Calu3 (cell line): ENCODE measurements around the gene ATP5ME. TPM values are rescaled to one million over a fixed set of nuclear protein-coding genes. Genes with fewer than 3 reads are reported as not detected.
A peak's percentile ranks its signal among the peaks of the same experiment; 100 is the strongest.

Experiments
- BruUV-seq: library from RNA; stranded (reverse); fragments of 400-500 nt; replicated peaks from 2 replicates; lab custom pipeline; 2021; lab: Mats Ljungman, UMichigan
- CTCF ChIA-PET: fragments of 300-600 bp; sonication (Branson Sonifier 250); formaldehyde crosslinking; loops from one replicate; lab custom pipeline; 2022; ENCODE audit warnings: antibody characterized with exemption; lab: Charles Lee
- DNase-seq: peaks from one replicate; pipeline ENCODE4 v3.0.0; 2022
- H3K27ac Mint-ChIP-seq: one replicate; pipeline ENCODE4 v1.8.0; 2022; ENCODE audit warnings: mixed read lengths; ENCODE audit not compliant: unreplicated experiment
- H3K27me3 Mint-ChIP-seq: one replicate; pipeline ENCODE4 v1.8.0; 2022; ENCODE audit warnings: mixed read lengths; ENCODE audit not compliant: unreplicated experiment
- H3K36me3 Mint-ChIP-seq: one replicate; pipeline ENCODE4 v1.8.0; 2022; ENCODE audit warnings: mild to moderate bottlenecking, moderate library complexity, mixed read lengths; ENCODE audit not compliant: insufficient read depth, unreplicated experiment
- H3K4me1 Mint-ChIP-seq: one replicate; pipeline ENCODE4 v1.8.0; 2022; ENCODE audit warnings: mild to moderate bottlenecking, low read depth, mixed read lengths; ENCODE audit not compliant: unreplicated experiment
- H3K4me3 Mint-ChIP-seq: one replicate; pipeline ENCODE4 v1.8.0; 2022; ENCODE audit warnings: mild to moderate bottlenecking, low read depth, moderate library complexity, mixed read lengths; ENCODE audit not compliant: unreplicated experiment
- H3K9me3 Mint-ChIP-seq: one replicate; pipeline ENCODE4 v1.8.0; 2022; ENCODE audit warnings: low read depth, mixed read lengths; ENCODE audit not compliant: unreplicated experiment
- intact Hi-C: fragments of 100-400 bp; cut with micrococcal nuclease; formaldehyde crosslinking; loops from one replicate; pipeline ENCODE4 v1.10.0; 2022; ENCODE audit not compliant: unreplicated experiment
- total RNA-seq: library from RNA; stranded (reverse); gene quantifications from 2 replicates; pipeline ENCODE4 v1.2.3, GENCODE V29; 2022
- TF ChIP-seq, protein P1 (sequence below): fragments of 200-600 bp; IDR thresholded peaks from one replicate; pipeline ENCODE4 v1.8.0; 2022; ENCODE audit warnings: antibody characterized with exemption; ENCODE audit not compliant: unreplicated experiment

ATP5ME gene
- total RNA-seq, 1 experiment from 2014 or later = 124 TPM

DNA sequence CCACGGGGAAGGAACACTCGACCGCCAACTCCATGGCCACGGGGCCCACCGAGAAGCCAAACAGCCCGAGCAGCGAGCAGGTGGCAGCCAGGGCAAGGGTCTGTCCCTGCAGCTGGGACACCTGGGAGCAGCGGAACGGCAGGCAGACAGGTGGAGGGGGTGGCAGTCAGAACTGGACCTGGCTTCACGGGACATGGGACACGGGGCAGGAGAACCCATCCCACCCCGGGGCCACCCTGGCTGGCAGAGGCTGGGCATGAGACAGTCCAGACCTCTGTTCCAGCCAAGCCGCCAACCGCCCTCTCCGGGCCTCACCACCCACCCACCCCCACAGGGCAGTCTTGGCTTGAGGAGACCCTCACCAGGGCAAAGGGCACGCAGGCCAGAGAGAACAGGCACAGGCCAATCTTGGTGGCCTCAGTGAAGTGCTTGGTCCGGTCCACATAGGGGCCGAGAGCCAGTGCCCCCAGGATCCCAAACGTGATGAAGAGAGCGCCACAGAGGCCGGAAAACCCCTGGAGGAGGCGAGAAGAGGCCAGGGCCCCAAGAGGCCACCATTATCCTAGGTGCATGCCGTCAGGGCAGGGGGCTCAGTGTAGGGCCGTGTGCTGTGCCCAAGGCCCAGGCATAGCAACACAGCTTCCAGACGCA is 9.3 kb upstream of the ATP5ME start:
- no peak for DNase-seq
- H3K27me3 Mint-ChIP-seq = no peaks in the 10 kb centered on the region
- no TSS peak for BruUV-seq
- no peak overlapping the region for H3K4me3 Mint-ChIP-seq
- peaks cover 7% of the 10 kb centered on the region for H3K4me1 Mint-ChIP-seq
- peaks cover 22% of the 10 kb centered on the region for H3K36me3 Mint-ChIP-seq
- CTCF ChIA-PET = no interaction called here
- TF ChIP-seq, protein P1, sequence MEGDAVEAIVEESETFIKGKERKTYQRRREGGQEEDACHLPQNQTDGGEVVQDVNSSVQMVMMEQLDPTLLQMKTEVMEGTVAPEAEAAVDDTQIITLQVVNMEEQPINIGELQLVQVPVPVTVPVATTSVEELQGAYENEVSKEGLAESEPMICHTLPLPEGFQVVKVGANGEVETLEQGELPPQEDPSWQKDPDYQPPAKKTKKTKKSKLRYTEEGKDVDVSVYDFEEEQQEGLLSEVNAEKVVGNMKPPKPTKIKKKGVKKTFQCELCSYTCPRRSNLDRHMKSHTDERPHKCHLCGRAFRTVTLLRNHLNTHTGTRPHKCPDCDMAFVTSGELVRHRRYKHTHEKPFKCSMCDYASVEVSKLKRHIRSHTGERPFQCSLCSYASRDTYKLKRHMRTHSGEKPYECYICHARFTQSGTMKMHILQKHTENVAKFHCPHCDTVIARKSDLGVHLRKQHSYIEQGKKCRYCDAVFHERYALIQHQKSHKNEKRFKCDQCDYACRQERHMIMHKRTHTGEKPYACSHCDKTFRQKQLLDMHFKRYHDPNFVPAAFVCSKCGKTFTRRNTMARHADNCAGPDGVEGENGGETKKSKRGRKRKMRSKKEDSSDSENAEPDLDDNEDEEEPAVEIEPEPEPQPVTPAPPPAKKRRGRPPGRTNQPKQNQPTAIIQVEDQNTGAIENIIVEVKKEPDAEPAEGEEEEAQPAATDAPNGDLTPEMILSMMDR = no peak
- intact Hi-C loops = no loop called here
- no peaks in the 10 kb centered on the region for H3K9me3 Mint-ChIP-seq
- H3K27ac Mint-ChIP-seq = no peak overlapping the region

DNA sequence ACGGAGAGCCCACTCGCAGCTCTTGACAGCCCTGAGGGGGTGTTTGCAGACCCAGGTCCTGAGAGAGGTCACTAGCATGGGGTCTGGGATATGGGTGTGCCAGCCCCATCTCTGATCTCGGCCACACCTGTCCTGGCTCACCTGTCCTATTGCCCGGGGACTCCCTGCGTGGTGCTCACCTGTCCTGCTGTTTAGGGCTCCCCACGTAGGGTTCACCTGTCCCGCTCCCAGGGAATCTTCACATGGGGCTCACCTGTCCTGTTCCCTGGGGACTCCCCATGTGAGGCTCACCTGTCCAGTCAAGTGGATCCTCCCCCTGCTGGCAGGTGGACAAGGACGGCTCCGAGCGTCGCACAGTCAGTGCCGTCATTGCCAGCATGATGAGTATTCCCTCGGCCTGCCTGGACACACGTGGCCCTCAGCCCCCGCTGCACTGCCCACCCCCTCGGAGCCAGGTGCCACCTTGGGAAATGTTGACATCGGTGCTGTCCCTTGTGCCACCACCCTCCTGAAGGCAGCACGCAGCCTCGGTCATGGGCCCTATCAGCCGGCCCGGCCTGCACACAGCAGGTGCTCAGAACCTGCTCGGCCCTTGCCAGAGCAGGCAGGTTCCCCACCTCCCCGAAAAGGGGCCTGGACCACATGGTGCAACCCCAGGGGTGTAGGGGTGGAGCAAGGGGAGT is 8.6 kb upstream of the ATP5ME start:
- Mint-ChIP-seq H3K4me3 (no peak overlapping the region), H3K27ac (no peak overlapping the region)

DNA sequence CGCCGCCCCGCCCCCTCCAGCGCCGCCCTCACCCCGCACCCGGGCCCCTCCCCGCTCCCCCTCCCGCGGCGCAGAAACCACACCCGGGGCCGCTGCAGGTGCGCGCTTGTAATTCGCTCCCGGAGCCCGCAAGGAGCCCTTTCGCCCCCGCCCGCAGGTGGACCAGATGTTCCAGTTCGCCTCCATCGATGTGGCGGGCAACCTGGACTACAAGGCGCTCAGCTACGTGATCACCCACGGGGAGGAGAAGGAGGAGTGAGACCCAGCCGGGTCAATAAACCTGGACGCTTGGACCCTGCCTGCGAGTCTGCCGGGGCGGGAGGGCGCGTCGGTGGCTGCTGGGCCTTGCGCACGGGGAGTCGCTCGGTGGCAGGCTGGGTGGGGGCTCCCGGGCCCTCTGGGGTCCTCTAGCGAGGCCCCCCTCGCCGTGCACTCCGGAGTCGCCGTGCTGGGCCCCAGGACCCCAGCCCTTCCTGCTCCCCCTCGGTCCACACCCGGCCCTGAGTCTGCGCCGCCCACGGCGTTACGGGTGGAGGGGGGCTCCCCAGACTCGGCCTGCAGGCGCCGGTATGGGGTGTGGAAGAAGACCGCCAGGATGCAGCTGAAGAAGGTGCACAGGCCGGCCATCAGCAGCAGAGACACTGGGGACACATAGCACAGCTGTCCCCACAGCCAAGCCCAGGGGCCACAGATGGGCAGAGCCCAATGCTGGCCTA is 7.8 kb upstream of the ATP5ME start:
- CTCF ChIA-PET = no interaction called here
- Mint-ChIP-seq H3K4me3 (peak overlapping the region; percentile 56), H3K9me3 (no peaks in the 10 kb centered on the region), H3K27me3 (no peaks in the 10 kb centered on the region), H3K36me3 (peaks cover 36% of the 10 kb centered on the region), H3K4me1 (peaks cover 9% of the 10 kb centered on the region), H3K27ac (no peak overlapping the region)
- DNase-seq = peak; percentile 58
- intact Hi-C loops = no loop called here
- no TSS peak for BruUV-seq
- TF ChIP-seq, protein P1 = no peak

More for the DNA sequence above, 8.6 kb upstream of the ATP5ME start:
- CTCF ChIA-PET = no interaction called here
- Mint-ChIP-seq H3K36me3 (peaks cover 30% of the 10 kb centered on the region), H3K27me3 (no peaks in the 10 kb centered on the region), H3K4me1 (peaks cover 9% of the 10 kb centered on the region), H3K9me3 (no peaks in the 10 kb centered on the region)
- intact Hi-C loops = no loop called here
- TF ChIP-seq, protein P1 = no peak
- no TSS peak for BruUV-seq
- DNase-seq = no peak

DNA sequence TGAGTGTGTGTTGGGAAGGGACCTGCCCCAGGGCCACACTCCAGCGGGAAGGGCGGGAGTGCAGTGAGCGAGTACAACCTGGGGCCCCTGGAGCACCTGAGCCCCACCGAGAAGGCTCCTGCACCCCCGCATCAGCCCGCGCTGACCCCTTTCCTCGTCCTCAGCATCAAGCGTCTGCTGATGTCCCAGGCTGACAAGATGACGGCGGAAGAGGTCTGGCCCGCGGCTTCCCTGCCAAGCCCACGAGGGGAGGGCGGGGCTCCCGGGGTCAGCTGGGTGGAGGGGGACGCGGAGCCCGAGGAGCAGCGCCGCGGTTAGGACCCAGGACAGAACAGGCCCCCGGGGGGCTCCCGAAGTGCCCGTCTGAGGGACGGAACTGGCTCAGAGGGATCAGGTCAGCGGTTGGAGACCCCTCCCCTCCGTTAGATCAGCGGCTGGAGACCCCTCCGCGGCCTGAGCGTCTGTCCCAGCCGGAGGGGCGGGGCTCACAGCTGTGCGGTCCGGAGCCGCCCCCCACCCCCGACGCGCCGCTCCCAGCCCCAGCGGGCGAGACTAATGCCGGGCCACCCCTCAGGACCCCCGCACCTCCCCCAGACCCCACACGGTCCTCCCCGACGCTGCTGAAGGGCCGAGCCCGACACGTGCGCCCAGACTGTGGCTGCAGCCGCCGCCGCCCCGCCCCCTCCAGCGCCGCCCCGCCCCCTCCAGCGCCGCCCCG is 7.0 kb upstream of the ATP5ME start:
- H3K4me3 Mint-ChIP-seq = peak overlapping the region; percentile 56
- TF ChIP-seq, protein P1 = no peak
- H3K9me3 Mint-ChIP-seq = no peaks in the 10 kb centered on the region
- DNase-seq = peak; percentile 46
- intact Hi-C loops = no loop called here
- H3K4me1 Mint-ChIP-seq = peaks cover 9% of the 10 kb centered on the region
- CTCF ChIA-PET = no interaction called here
- H3K27ac Mint-ChIP-seq = no peak overlapping the region
- H3K36me3 Mint-ChIP-seq = peaks cover 41% of the 10 kb centered on the region
- BruUV-seq = no TSS peak
- H3K27me3 Mint-ChIP-seq = no peaks in the 10 kb centered on the region
